ENCODE measurements around the gene ATP9A.

The ATP9A gene

DNA sequence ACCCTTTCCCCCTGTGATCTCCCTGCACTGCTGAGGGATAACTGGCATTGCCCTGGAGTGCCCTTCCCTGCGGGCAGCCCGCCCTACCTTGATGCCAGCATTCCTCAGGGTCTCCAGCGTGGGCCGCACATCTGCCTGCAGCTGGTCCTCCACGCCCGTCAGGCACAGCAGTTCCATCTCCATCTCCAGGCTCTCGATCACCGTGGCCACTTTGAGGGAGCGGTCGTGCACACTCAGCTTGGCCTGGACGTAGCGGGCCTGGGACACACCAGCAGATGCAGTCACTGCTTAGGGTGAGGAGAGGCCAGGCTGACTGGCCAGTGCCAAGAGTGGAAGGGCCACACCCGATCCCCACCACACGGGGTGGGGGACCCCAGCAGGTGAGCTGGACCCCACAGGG lies 143.1 kb downstream of the ATP9A start:
- DNase-seq, result no peak

DNA sequence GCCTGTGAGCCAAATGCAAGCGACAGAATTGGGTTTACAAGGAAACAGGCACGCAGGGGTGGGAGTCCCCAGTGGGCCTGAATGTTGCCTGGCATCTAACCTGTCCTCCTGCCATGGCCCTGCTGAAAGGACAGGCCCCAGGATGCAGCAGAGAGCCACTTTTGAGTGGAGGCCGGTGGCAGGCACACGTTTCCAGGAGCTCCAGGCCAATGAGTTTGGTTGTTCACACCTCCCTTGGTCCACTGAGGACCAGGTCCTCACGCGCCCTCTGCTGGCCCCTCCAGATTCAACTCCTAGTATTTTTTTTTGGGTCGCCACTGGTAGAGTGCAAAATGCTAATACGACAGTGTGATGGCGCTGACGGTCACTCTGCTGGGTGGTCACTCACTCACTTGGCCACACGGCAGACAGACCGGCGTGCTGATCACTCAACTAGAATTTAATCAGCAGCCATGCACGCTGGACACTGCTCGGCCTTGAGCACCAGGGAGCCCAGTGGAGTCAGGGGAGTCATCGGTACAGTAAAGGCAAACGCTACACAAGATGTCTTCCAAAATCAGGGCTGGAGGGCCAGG lies 143.9 kb downstream of the ATP9A start:
- DNase-seq, result peak; percentile 54

DNA sequence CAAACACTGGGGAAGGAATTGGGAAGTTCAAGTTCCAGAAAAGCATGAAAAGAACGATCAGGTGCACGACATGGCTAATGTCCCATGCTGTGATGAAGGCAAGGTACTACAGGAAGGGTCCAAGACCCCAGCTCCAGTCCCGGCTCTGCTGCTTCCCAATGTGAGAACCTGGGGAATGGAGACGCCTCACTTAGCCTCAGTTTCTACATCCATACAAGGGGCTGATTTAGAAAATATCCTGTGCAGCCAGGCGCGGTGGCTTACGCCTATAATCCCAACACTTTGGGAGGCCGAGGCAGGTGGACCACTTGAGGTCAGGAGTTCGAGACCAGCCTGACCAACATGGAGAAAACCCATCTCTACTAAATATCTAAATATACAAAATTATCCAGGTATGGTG lies 144.9 kb downstream of the ATP9A start:
- no peak for DNase-seq

DNA sequence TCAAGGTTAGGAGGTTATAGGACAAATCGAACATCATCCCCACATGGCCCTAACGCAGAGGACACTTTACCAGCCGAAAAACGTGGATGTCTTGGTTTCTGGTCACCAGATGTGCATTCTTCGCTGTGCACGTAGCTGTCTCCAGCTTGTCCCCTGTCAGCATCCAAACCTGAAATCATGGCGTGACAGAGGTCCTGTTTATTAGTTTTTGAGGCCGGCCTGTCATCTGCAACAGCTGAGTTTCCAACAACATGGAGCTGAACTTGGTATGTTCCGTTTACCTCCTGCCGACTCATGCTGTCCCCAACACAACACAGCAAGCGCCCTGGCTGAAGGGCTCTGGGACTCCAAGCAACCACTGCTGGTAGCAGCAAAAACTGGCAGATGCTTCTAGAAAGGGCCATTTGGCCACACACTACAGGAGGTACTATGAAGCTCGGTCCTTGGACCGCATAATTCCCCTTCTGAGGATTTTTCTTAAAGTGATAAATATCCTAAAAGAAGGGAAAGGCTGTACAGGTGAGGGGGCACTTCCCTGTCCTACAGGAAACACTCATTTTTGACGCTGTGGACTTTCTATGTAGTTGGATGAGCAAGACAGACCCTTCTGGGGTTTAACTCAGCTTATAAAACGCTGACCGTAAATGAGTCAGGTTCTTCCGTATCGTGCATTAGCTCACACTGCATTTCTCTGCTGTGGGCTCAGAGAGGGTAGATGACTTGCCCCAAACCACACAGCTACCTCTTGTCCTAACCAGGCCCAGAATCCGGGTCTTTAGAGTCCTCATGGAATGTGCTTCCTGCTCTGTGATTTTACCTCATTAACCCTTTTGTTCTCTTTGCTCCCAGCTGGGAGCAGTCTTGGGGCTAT lies 146.0 kb downstream of the ATP9A start:
- DNase-seq, result no peak

GRCh38 chr20:51620432-51620831 lies 147.8 kb downstream of the ATP9A start:
- DNase-seq, result no peak

GRCh38 chr20:51616060-51616459 lies 152.1 kb downstream of the ATP9A start:
- DNase-seq, result no peak

- no peak for DNase-seq
Measured at GRCh38 chr20:51614687-51615086, 153.5 kb downstream of the ATP9A start.

DNA sequence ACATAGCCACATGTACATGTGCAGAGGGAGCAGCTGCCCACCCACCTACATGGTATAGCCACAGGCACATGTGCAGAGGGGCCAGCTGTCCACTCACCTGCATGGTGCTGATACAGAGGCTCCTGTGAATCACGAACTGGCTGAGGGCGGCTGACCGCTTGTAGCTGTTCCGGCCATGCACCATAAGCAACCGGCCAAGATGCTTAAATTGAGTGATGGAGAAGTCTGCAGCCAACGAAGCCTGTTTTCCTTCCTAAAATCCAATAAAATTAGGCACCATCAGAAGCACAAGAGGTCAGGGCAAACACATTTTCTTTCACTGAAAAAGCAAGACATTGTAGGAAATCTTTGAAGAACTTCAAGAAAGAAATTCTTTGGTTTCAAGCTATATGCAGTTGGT lies 154.6 kb downstream of the ATP9A start:
- no peak for DNase-seq

DNA sequence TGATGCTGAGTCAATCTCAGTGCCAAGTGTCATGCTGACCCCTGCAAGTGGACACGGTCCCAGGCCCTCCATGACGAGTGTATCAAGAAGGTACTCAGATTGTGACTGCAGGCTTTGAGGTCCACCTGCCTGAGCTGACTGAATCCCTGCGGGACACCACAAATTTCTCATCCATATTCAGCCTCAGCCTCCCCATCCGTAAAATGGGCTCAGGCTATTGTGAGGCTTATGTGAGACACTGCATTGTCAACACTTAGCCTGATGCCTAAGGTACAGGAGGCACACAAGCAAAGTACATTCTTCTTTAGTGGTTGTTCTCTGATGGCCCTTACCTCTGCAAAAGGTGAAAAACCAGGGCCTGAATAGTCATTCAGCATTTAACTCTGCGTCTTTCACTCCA lies 155.3 kb downstream of the ATP9A start:
- DNase-seq, result no peak

DNA sequence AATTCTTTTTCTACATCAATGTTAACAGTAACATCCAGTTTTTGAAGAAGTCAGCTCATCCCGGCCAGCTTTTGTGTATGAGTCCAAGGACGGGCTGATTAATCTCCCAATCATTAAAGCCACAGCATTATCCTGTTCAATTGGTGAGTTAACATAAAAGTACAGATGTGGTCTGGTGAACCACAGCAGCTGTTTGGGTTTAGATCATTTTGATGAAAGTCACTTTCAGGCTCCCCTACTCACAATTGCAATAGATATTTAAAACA lies 156.6 kb downstream of the ATP9A start:
- DNase-seq, result no peak

DNA sequence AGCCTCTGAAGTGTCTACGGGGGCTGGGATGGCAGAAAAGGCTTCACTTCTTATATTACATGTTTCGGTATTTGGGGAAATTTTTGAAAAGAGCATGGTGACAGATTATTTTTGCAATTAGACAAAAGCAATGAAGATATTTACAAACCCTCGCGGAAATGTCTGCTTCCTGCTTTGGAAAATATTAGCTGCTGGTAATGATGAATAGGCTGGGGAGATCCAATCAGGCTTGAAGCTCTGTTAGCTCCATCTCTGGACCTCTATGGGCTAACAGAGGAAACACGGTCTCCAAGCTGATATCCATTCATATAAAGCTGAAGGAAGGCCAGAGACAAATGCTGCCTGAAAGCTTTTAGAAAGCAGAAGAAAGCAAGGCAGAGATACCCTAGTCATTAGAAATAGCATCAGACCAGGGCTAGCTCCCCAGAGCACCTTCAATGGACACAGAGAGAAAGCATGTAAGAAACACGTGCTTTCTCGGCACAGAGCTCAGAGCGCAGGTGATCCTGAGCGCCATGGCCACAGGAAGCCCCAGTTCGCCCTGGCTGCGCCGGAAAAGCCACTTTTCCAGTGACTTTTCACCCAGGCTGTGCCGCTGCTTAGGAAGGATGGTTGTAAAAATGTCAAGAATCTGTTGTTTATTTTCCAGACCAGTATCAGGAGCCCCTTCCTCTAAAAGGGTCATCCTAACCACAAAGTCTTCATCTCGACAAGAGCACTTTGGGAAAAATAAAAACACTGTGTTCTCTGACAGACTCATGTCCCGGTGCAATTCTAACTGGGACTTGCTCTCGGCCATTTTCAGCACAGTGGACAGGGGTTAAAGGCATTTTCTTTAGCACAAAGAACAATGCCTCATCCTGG lies 157.2 kb downstream of the ATP9A start:
- no peak for DNase-seq

- DNase-seq, result no peak
Measured at GRCh38 chr20:51610111-51610510, 158.1 kb downstream of the ATP9A start.

- no peak for DNase-seq
Measured at GRCh38 chr20:51609251-51609650, 158.9 kb downstream of the ATP9A start.

- no peak for DNase-seq
Measured at GRCh38 chr20:51608061-51608460, 160.1 kb downstream of the ATP9A start.

GRCh38 chr20:51607170-51607569 lies 161.0 kb downstream of the ATP9A start:
- no peak for DNase-seq

DNA sequence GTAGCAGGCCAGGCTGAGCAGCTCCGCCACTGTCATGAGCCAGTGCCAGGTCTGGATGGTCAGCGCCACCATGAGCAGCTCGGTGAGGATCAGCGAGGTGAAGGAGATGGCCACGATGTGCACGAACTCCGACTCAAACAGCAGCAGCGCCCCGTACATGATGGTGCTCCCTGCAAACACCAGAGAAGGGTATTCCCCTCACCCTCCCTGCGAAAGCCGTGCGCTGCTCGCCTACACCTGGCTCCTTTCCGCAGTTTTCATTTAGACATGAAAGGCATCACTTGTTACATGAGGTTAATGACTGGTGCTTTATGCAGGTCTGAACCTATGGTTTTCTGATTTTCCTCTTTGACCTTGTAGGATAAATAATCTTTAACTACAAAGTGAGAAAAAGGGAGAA lies 163.3 kb downstream of the ATP9A start:
- no peak for DNase-seq

DNA sequence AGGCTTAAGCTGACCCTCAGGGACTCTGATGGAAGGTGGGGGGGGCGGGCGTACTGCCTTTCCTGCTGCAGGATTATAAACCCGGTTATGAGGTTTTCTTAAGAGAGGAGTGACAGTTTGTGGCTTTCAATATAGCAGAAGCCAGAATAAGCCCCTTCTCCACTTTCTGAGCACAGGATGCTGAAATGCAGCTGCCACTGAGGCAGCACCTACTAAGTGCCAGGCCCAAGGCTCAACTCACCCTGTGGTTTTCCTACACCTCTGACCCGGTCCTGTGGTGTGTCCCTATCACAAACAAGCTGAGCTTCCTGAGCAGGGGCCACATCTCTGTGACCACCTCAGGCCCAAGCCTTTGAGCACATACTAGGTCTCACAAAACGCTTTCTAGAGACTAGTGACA lies 166.1 kb downstream of the ATP9A start:
- DNase-seq, result no peak

- no peak for DNase-seq
Measured at GRCh38 chr20:51600950-51601349, 167.2 kb downstream of the ATP9A start.

GRCh38 chr20:51600016-51600420 lies 168.2 kb downstream of the ATP9A start:
- no peak for DNase-seq

GRCh38 chr20:51598556-51598955 lies 169.6 kb downstream of the ATP9A start:
- no peak for DNase-seq

- DNase-seq, result no peak
Measured at GRCh38 chr20:51597389-51598231, 170.6 kb downstream of the ATP9A start.

DNA sequence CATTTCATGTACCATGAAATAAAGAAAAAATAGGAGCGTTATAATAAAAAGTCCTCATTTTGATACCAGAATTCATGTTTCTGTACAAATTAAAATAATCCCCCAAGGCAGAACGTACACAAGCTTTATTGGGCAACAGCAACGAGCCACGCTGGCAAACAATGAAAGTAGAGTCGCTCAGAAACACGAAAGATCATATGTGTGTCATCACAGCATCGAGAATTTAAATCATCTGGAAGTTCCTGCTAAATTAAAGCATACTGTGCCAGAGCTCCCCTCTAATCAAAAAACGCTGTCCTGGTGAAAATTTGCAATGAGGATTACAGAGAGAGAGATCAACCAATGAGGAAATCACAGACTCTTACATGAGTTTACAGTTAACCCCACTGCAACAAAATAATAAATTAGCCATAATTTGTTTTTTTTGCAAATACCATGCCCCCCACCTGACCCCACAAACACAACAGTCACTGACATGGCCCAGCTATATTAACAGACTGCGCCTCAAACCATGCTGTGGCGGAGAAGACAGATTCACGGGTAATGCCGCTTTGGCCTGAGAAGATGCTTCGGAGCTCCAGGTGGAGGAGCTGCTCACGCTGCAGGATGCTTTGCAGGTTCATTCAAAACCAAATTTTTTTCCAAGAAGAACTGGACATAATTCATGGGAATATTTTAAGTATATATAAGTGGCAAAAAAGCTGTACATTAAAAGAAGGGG lies 171.4 kb downstream of the ATP9A start:
- DNase-seq, result no peak
